ENCODE results near the gene UBE2F. TPM values are rescaled to one million over a fixed set of nuclear protein-coding genes. Genes with fewer than 3 reads are reported as not detected.

The UBE2F gene
- total and polyA plus RNA-seq, 2 of the 13 experiments (the other 11 are each of a cell fraction or from before 2014, with no cell fraction given): 35.4 to 73.1 TPM

GRCh38 chr2:238079874-238080327 lies 113.1 kb downstream of the UBE2F start (continued):
- TF ChIP-seq ZBTB25 (CRISPR knock-in tag; IDR thresholded peaks at IDR 0.05): peak; percentile 96
- 0 out of 2 replicates have a peak, but pooled peaks have one; percentile 69 for TF ChIP-seq RARG (CRISPR knock-in tag; IDR thresholded peaks at IDR 0.05; ENCODE audit: low read depth)
- TF ChIP-seq SNAPC4 (CRISPR knock-in tag; IDR thresholded peaks at IDR 0.05): peak; percentile 79; the same call in 1 of the 2 replicates
- TF ChIP-seq ZNF264 (CRISPR knock-in tag; IDR thresholded peaks at IDR 0.05): 0 out of 2 replicates have a peak, but pooled peaks have one; percentile 25
- TF ChIP-seq TEAD3 (CRISPR knock-in tag; optimal IDR thresholded peaks at IDR 0.05; ENCODE audit: borderline replicate concordance): peak; percentile 79
- peak; percentile 84 for TF ChIP-seq PITX1 (CRISPR knock-in tag; IDR thresholded peaks at IDR 0.05)
- peak; percentile 96 for TF ChIP-seq NFIC (IDR thresholded peaks at IDR 0.05; ENCODE audit: low read length)
- no peak for TF ChIP-seq MTERF4 (CRISPR knock-in tag; IDR thresholded peaks at IDR 0.05)
- peak; percentile 71; the same call in 1 of the 2 replicates for TF ChIP-seq ZNF12 (CRISPR knock-in tag; IDR thresholded peaks at IDR 0.05)
- TF ChIP-seq ZNF564 (CRISPR knock-in tag; IDR thresholded peaks at IDR 0.05): no peak
- no peak for TF ChIP-seq ZBTB8A (CRISPR knock-in tag; IDR thresholded peaks at IDR 0.05; ENCODE audit: borderline replicate concordance, low read depth)
- TF ChIP-seq MAX (IDR thresholded peaks at IDR 0.05): peak; percentile 31
- no peak for TF ChIP-seq ZNF766 (CRISPR knock-in tag; IDR thresholded peaks at IDR 0.05; ENCODE audit: borderline replicate concordance)
- peak; percentile 75; the same call in 1 of the 2 replicates for TF ChIP-seq ZNF3 (CRISPR knock-in tag; IDR thresholded peaks at IDR 0.05)
- TF ChIP-seq ZSCAN22 (CRISPR knock-in tag; IDR thresholded peaks at IDR 0.05): 0 out of 2 replicates have a peak, but pooled peaks have one; percentile 31
- peak; percentile 86 for TF ChIP-seq HHEX (CRISPR knock-in tag; IDR thresholded peaks at IDR 0.05)
- peak; percentile 73; the same call in 1 of the 2 replicates for TF ChIP-seq DRAP1 (CRISPR knock-in tag; IDR thresholded peaks at IDR 0.05)
- TF ChIP-seq BCL6 (CRISPR knock-in tag; IDR thresholded peaks at IDR 0.05): peak; percentile 93
- TF ChIP-seq GPN1 (CRISPR knock-in tag; IDR thresholded peaks at IDR 0.05; ENCODE audit: borderline replicate concordance): no peak
- 0 out of 2 replicates have a peak, but pooled peaks have one; percentile 89 for TF ChIP-seq NFKBIZ (CRISPR knock-in tag; IDR thresholded peaks at IDR 0.05)
- no peak for TF ChIP-seq ZNF619 (CRISPR knock-in tag; IDR thresholded peaks at IDR 0.05)
- peak; percentile 9; the same call in 1 of the 2 replicates for TF ChIP-seq ZFX (CRISPR knock-in tag; IDR thresholded peaks at IDR 0.05; ENCODE audit: low read depth)
